PC-9 (cell line): ENCODE data around the gene SEMA6B.

ENCODE experiments used
- EZH2 ChIP-seq: fragments of 200-600 bp; sonication (generic); IDR thresholded peaks from 2 replicates; pipeline ENCODE4 v1.8.0; 2017; ENCODE audit warnings: antibody characterized with exemption, low read depth
- TF ChIP-seq, protein P1 (sequence below): fragments of 200-600 bp; sonication (generic); conservative IDR thresholded peaks from 2 replicates; pipeline ENCODE4 v1.6.1; 2017; ENCODE audit warnings: mixed run types, antibody characterized with exemption, mild to moderate bottlenecking, moderate library complexity

- TF ChIP-seq, protein P1, sequence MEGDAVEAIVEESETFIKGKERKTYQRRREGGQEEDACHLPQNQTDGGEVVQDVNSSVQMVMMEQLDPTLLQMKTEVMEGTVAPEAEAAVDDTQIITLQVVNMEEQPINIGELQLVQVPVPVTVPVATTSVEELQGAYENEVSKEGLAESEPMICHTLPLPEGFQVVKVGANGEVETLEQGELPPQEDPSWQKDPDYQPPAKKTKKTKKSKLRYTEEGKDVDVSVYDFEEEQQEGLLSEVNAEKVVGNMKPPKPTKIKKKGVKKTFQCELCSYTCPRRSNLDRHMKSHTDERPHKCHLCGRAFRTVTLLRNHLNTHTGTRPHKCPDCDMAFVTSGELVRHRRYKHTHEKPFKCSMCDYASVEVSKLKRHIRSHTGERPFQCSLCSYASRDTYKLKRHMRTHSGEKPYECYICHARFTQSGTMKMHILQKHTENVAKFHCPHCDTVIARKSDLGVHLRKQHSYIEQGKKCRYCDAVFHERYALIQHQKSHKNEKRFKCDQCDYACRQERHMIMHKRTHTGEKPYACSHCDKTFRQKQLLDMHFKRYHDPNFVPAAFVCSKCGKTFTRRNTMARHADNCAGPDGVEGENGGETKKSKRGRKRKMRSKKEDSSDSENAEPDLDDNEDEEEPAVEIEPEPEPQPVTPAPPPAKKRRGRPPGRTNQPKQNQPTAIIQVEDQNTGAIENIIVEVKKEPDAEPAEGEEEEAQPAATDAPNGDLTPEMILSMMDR: no peak
- TF ChIP-seq EZH2: no peak
These were observed 20.9 kb downstream of the SEMA6B start for GRCh38 chr19:4538601-4538954.
